SK-N-MC (cell line): ENCODE data around the gene RELN.

Experiments
- EZH2 ChIP-seq: fragments of 200-600 bp; sonication (generic); IDR thresholded peaks from one replicate; pipeline ENCODE4 v1.6.1; 2017; ENCODE audit warnings: antibody characterized with exemption
- POLR2AphosphoS5 ChIP-seq: IDR thresholded peaks from 2 replicates; pipeline ENCODE4 v1.6.1; 2012; ENCODE audit warnings: mild to moderate bottlenecking, low read depth, low read length, borderline replicate concordance

DNA sequence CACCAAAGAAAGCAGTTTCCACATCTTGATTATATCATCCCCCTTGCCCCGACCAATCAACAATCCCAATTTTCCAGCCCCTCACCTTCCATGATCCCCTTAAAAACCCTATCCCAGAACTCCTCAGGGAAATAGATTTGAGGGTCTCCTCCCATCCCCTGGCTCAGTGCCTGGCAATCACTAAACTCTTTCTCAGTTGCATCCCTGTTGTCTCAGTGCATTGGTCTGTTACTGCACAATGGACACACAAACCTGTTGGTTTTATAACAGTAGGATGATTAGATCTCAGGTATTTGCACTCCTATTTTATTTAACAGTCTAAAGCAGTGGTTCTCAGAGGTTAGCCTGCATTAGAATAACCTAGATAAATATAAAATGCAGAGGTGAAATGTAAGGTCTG lies 45.2 kb upstream of the RELN start:
- TF ChIP-seq EZH2 (no peak), POLR2AphosphoS5 (no peak)
